Right lung (tissue), 5 donors: ENCODE data around the gene EPB41L1. TPM values are rescaled to one million over a fixed set of nuclear protein-coding genes. Genes with fewer than 3 reads are reported as not detected.
"Not testable (repeated sequence)": the region's sequence is repeated elsewhere in the genome, so short reads cannot be mapped to it uniquely, and the experiment has no call there.

Experiments
- DNase-seq, 2 donors: peaks; one replicate each; pipeline ENCODE4 v3.0.0-alpha.2; 2013
- polyA plus RNA-seq, 5 donors: library from polyadenylated mRNA; unstranded; fragments of 120-200 nt; gene quantifications; one replicate each; pipeline versions ENCODE4 v1.2.1 to v1.2.3, GENCODE V29; 2013; ENCODE audit warnings: inconsistent platforms in 1 of 5, low replicate concordance in 1 of 5; ENCODE audit not compliant: insufficient read length in 5 of 5, insufficient read depth in 1 of 5

Gene EPB41L1
- polyA plus RNA-seq, 5 donors: 32.2 to 39.0 (median 37.3) TPM

DNA sequence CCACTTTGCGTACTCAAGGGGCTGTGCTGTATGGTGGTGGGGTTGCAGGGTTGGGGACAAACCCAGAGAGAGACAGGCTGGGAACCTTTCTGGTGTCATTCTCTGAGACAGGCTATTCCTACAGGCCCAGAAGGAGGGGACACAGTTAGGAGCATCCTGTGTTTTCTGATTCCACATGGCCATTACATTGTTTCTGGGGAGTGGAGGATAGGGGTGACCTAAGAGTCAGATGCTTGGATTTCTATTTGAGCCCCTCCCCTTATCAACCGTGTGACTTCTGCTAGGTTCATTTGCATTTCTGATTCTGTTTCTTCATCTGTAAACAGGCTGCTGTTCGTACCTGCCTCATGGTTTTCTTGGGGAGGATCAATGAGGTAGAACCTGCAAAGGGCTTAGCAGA lies 29.4 kb upstream of the EPB41L1 start:
- no peak for DNase-seq

- DNase-seq: no peak
Observed at GRCh38 chr20:36126836-36127527, 27.6 kb upstream of the EPB41L1 start.

DNA sequence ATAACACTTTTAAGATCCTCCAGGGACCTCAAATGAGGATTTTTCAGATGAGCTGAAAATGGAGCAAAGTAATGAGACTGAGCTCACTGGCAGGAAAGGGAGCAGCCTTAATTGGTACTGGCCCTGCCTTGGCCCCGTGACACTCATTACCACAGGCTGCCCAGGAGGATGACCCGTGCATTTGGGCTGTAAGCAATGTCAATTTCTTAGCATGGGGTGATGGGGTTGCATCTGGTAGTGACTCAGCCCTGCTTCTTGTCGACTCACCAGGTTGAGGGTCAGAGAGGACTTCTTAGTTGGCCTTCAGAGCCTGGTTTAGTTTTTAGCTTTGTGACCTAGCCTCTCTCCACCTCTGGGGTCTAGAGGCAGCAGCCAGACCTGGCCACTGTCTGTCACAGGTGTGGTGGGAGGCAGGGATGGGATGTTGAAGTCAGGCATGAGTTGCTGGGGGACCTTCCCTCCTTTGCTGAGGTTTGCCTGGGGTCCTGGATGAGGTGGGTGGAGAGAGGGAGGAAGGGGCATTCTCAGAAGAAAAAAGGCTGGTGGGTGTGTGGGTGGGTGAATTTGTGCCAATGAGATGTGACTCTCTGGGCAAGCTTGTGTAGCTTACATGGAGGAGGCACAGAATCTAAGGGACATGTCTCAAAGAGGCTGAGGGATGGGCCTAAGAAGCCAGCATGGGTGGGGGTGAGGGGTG lies 25.9 kb upstream of the EPB41L1 start:
- DNase-seq: no peak

GRCh38 chr20:36129160-36129543 lies 25.4 kb upstream of the EPB41L1 start:
- DNase-seq: no peak

GRCh38 chr20:36130390-36130789 lies 24.1 kb upstream of the EPB41L1 start:
- DNase-seq: no peak

DNA sequence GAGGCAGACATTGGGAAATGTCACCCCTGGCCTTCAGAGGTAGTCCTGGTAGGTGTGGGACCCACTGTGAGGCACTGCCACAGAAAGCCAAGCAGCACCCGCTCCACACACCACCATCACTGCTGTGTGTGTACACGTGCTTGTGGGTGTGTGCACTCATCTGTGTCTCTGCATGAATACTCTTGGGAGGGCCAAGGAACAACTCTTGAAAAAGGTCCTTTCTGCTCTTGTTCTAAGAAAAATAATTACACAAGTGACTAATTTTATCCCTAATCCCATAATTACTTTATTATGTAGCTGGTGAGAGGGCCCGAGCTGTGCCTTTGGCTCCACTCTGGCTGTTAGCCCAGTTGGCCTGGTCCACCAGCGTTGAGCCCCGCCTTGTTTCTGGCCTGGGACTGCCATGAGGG lies 21.7 kb upstream of the EPB41L1 start:
- no peak for DNase-seq

DNA sequence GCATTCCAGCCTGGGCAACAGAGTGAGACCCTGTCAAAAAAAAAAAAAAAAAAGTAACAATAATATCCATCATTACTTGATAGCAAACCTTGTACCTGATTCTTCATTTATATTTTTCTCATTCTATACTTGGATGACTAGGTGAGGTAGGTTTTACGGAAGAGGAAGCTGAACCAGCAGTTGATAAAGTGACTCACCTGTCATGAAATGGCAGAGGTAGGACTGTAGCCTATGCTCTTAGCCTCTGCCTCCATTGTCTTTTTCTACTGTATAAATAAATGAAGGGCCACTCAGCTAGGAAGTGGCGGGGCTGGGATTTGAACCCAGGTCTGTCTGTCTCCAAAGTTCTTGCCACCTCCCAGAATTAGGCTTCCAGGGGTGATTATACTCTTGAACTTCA lies 20.7 kb upstream of the EPB41L1 start:
- DNase-seq: no peak

GRCh38 chr20:36135159-36135558 lies 19.4 kb upstream of the EPB41L1 start:
- DNase-seq: no peak

DNA sequence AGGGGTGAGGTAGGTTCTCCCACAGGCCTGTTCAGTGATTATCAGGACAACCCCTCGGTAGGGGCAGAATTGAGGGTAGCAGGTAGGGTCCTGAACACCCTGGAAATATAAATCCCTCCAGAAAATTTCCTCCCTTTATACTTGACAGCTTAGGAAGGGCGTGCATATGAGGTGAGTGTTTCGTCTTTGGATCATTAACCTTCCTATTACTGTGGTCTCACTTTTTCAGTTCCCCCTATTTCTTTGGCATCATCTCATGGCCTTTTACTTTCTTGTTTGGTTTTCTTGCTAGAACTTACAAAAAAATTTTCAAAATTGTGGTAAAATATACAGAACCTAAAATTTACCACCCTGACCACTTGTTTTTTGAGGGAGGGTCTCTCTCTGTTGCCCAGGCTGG lies 18.7 kb upstream of the EPB41L1 start:
- no peak for DNase-seq

DNA sequence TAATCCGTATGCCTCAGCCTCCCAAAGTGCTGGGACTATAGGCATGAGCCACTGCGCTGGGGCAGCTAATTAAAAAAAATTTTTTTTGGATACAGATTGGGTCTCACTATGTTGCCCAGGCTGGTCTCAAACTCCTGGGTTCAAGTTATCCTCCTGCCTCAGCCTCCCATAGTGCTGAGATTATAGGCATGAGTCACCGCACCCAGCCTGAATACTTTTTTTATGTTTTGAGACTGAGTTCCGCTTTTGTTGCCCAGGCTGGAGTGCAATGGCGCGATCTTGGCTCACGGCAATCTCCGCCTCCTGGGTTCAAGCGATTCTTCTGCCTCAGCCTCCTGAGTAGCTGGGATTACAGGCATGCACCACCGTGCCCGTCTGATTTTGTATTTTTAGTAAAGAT lies 17.2 kb upstream of the EPB41L1 start:
- not testable (repeated sequence) for DNase-seq

- DNase-seq: no peak
Observed at GRCh38 chr20:36141310-36141709, 13.2 kb upstream of the EPB41L1 start.

GRCh38 chr20:36144336-36144735 lies 10.2 kb upstream of the EPB41L1 start:
- no peak for DNase-seq

DNA sequence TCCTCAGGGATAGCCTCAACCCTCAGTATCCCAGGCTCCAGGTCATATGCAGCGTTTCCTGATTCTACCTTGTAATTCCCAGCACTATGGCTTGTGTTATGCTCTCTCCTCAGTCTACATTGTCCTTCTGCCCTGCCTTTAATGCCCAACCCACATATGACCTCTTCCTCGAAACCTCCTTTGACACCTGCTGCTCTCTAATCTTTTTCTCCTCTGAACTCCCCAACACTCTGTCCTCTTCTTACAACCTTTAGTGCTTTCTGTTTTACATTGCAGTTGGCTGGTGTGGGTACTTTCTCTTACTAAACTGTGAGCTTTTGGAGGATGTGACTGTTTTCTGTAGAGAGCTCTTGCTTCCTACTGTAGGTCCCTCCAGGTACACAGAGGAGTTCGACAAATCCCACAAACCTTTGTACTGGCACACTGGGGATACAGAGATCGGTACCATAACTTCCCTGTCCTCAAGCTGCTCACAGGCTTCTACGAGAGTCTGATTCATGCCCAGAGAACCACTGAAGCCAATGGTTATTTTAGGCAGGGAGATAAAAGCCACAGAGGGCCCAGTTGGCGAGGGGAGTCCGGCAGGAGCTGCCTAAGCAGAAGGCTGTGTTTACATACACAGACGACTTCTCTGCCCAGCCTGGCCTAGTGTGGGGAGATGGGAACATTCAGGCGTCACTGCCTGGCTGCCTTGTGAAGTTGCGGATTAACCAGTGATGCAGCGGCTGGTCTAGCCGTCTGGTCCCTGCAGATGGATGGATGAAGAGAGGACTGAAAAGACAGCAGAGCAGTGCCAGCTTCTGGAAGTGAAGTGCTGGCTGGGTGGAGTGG lies 8.4 kb upstream of the EPB41L1 start:
- DNase-seq: no peak

DNA sequence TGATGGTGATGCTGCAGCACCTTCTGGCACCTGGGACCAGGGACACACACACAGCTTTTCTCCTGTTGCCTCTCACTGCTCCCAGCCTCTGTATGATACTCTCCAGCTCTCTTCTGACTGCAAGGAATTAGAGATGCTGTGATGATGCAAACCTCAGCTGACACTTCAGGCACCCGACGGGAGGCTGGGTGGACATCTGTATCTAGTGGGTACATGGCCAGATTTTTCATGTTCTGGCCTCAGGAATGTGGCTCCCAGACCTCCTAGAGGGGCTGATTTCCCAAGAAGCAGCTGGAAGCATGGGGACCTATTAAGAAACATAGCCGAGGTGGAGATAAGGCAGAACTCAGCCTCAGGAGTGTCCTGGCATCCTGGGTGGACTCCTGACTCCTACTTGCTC lies 6.8 kb upstream of the EPB41L1 start:
- no peak for DNase-seq

DNA sequence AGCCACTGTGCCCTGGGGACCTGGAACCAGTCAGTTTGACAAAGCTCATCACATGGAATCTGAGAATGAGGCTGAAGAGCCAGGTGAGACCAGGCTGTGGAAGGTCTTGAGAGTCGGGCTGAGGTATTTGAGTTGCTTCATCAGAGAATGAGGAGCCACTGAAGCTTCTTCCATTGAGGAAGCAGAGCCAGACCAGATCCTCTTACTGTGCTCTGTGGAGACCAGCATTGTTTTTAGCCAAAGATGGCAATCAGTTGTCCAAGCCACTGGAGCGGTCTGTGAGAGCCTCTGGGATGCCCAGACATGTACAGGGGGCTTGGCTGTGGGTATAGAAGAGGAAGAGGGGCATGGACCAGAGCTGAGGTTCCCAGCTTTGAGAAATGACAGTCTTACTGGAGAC lies 6.1 kb upstream of the EPB41L1 start:
- DNase-seq: no peak

- no peak for DNase-seq
Observed at GRCh38 chr20:36149012-36149411, 5.5 kb upstream of the EPB41L1 start.

DNA sequence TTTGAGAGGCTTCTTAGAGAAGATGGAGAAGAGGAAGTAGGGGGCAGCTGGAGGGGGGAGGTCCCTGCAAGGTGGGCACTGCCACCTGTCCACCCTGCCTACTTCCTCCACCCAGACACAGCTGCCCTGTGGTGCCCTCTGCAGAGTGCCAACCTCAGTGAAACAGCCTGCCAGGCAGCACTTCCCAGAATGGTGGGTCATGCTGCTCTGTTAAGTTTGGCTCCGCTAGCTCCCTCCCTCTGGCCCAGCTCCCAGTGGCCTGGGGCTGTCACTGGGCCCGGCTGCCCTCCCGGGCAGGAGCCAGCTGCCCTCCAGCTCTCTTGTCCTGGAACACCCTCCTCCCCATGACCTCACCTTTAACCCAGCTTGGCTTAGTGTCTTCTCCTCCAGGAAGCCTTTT lies 5.1 kb upstream of the EPB41L1 start:
- no peak for DNase-seq

GRCh38 chr20:36150489-36150846 lies 4.1 kb upstream of the EPB41L1 start:
- DNase-seq: no peak

GRCh38 chr20:36150847-36151539 lies 3.5 kb upstream of the EPB41L1 start:
- no peak for DNase-seq

- DNase-seq: no peak
Observed at GRCh38 chr20:36152261-36152660, 2.3 kb upstream of the EPB41L1 start.

DNA sequence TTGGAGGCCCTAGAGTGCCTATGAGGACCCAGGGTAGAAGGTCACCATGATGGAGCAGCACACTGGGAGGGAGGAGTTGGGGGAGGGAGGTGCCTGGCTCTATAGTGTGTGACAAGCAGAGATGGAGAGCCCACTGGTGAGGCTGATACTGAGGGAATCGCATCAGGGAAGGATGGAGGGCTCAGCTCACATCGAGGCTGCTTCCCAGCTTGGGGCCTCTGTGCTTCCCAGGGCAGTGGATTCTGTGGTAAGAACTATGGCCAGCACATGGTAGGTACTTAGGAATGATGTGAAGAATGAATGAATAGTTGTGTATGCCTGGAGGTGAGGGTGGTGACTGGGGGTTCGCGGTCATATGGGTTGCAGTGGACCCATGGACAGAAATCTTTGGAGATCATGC lies 1.3 kb upstream of the EPB41L1 start:
- no peak for DNase-seq
